OCI-LY3 (cell line): ENCODE data around the gene ARL17A.
"Not testable (repeated sequence)": the region's sequence is repeated elsewhere in the genome, so short reads cannot be mapped to it uniquely, and the experiment has no call there.

Experiments
- H2AFZ ChIP-seq: fragments of 200-600, 300-600 bp; shearing (Covaris generic); 2 replicates; pipeline ENCODE4 v1.6.0; 2014; ENCODE audit warnings: antibody characterized with exemption, low read depth, low read length
- H3K27ac ChIP-seq: fragments of 200-600, 300-600 bp; sonication (generic); 2 replicates; pipeline ENCODE4 v1.5.1; 2014; ENCODE audit warnings: mild to moderate bottlenecking, low read length, moderate library complexity, mixed read lengths
- H3K27me3 ChIP-seq: fragments of 200-600, 300-600 bp; sonication (generic); 2 replicates; pipeline ENCODE4 v1.6.1; 2014; ENCODE audit warnings: low read depth, low read length, mixed read lengths
- H3K36me3 ChIP-seq: fragments of 200-600, 300-600 bp; sonication (generic); replicated peaks from 2 replicates; pipeline ENCODE3; 2014; ENCODE audit warnings: low read depth, low read length, mixed read lengths
- H3K4me1 ChIP-seq: fragments of 300-600, 200-600 bp; sonication (generic); 2 replicates; pipeline ENCODE4 v1.6.1; 2014; ENCODE audit warnings: low read length, mixed read lengths
- H3K4me2 ChIP-seq: fragments of 200-600, 300-600 bp; sonication (generic); 2 replicates; pipeline ENCODE4 v1.6.1; 2014; ENCODE audit warnings: low read length, mixed read lengths
- H3K4me3 ChIP-seq: fragments of 300-600, 200-600 bp; sonication (generic); 2 replicates; pipeline ENCODE4 v1.5.1; 2014; ENCODE audit warnings: antibody characterized with exemption, mild to moderate bottlenecking, low read length, moderate library complexity
- H3K79me2 ChIP-seq: fragments of 300-600, 200-600 bp; shearing (Covaris generic); 2 replicates; pipeline ENCODE4 v1.6.1; 2014; ENCODE audit warnings: mild to moderate bottlenecking, low read length, mixed read lengths
- H3K9ac ChIP-seq: fragments of 300-600, 200-600 bp; shearing (Covaris generic); 2 replicates; pipeline ENCODE4 v1.6.0; 2014; ENCODE audit warnings: mild to moderate bottlenecking, low read length, moderate library complexity
- H3K9me3 ChIP-seq: fragments of 200-600, 300-600 bp; shearing (Covaris generic); 2 replicates; pipeline ENCODE4 v1.6.1; 2014; ENCODE audit warnings: low read length, mixed read lengths; ENCODE audit not compliant: insufficient read depth
- H4K20me1 ChIP-seq: fragments of 200-600, 300-600 bp; sonication (generic); 2 replicates; pipeline ENCODE4 v1.6.1; 2016; ENCODE audit warnings: low read length, mixed read lengths; ENCODE audit not compliant: insufficient read depth

Gene ARL17A

DNA sequence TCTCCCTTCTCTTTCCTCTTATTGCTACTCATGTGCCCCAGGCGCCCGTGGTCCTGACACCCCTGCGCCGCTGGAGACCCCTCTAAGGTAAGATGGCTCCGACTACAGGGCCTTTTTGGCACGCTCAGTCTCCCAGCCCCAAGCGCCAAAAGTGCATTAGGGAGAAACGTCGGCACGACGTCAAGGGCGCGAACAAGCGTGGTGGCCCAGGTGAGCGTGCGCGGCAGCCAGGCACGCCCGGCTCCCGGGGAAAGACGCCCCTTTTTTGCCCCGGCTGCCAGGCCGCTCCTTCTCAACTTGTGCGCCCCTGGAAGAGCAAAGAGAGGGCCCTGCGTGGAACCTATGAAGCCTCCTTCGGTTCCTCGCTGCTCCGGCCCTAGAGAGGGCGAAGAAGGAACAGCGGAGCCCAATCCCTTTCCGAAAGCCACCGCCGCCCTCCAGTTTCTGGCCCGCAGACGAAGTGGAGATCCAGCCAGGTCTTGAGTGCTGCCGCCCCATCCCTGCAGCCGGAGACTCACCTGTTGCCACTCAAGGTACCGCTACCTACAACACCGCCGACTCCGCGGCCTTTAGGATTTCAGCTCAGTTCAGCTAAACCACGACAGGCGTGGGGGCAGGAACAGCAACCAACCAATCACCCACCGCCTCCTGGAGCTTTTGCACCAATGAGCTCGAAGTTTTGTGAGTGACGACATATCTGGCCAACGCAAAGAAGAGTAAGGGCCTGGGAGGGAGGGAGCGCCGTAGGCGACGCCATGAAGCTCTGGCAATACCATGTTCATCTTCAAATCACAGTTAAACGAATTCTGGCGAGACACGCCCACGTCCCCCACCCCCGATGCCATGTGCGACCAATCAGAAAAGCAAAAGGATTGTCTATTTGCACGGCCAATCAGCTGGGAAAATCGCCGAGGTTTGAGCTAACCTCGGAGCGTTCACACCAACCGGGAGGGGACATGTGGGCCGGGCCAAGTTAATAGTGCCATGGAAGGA is at the start of gene ARL17A:
Gene ARL17A, minus strand, starts transcription at position 609 of the 993 bp plus-strand sequence. CDS start 3,369 bp downstream, outside the sequence.
- not testable (repeated sequence) for H4K20me1 ChIP-seq, H3K9me3 ChIP-seq, H3K79me2 ChIP-seq, H3K36me3 ChIP-seq, H3K27me3 ChIP-seq, H3K4me1 ChIP-seq, H2AFZ ChIP-seq
- Histone ChIP-seq H3K4me2 (peak within 1 kb of the TSS; percentile 57), H3K4me3 (peak within 1 kb of the TSS; percentile 51), H3K9ac (peak within 1 kb of the TSS; percentile 33; the same call in 1 of the 2 replicates), H3K27ac (peak within 1 kb of the TSS; percentile 60)

DNA sequence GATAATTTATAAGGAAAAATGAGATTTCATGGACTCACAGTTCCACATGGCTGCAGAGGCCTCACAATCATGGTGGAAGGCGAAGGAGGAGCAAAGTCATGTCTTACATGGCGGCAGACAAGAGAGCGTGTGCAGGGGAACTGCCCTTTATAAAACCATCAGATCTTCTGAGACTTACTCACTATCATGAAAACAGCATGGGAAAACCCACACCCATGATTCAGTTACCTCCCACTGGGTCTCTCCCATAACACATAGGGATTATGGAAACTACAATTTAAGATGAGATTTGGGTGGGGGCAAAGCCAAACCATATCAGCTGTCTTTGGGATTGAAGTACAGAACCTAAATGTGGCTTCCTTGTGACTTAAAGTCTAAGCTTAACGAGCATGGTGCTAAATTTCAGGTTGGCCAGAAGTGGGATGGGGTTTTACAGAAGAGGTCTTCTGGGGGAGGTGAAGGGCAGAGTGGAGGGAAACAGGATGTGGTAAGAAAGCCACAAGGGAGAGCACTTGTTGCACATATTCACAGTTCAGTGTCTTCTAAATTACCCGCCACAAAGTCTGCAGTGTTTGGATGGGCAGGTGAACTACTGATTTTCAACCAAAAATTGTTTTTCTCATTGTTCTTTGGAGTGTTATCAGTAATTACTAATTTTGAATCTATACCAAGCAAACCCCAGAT is 49.4 kb upstream of the ARL17A start:
- not testable (repeated sequence) for H3K27me3 ChIP-seq, H3K36me3 ChIP-seq, H3K79me2 ChIP-seq, H3K4me2 ChIP-seq, H2AFZ ChIP-seq, H4K20me1 ChIP-seq, H3K9ac ChIP-seq, H3K27ac ChIP-seq, H3K4me3 ChIP-seq, H3K4me1 ChIP-seq, H3K9me3 ChIP-seq

DNA sequence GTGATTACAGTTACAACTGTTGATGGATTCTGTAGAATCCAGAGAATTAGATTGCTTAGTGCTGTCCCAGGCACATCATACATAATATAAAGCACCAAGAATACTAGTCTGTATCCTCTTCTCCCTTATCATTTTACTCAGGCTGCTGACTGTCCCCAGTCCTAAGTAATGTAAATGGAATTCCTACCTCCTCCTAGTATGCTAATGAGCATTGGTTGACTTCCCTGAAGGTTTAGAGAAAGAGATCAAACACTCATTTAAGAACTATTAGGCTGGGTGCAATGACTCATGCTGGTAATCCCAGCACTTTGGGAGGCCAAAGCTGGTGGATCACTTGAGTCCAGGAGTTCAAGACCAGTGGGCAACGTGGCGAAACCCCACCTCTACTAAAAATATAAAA is 48.0 kb upstream of the ARL17A start:
- H3K4me1 ChIP-seq, H4K20me1 ChIP-seq, H3K79me2 ChIP-seq, H3K4me2 ChIP-seq, H3K27me3 ChIP-seq, H3K9ac ChIP-seq, H3K4me3 ChIP-seq, H3K27ac ChIP-seq, H3K9me3 ChIP-seq, H2AFZ ChIP-seq, H3K36me3 ChIP-seq: not testable (repeated sequence)

DNA sequence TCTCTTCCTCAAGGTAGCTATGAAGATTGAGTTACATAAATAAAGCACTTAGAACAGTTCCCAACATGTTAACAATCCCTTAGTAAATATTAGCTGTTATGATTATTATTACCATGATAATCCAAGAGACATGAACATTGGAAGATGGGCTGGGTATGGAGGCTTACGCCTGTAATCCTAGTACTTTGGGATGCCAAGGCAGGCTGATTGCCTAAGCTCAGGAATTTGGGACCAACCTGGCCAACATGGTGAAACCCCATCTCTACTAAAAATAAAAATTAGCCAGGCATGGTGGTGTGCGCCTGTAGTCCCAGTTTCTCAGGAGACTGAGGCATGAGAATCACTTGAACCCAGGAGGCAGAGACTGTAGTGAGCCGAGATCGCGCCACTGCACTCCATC is 45.2 kb upstream of the ARL17A start:
- not testable (repeated sequence) for H2AFZ ChIP-seq, H3K79me2 ChIP-seq, H3K27me3 ChIP-seq, H3K4me1 ChIP-seq, H3K9ac ChIP-seq, H3K4me3 ChIP-seq, H4K20me1 ChIP-seq, H3K9me3 ChIP-seq, H3K36me3 ChIP-seq, H3K27ac ChIP-seq, H3K4me2 ChIP-seq

DNA sequence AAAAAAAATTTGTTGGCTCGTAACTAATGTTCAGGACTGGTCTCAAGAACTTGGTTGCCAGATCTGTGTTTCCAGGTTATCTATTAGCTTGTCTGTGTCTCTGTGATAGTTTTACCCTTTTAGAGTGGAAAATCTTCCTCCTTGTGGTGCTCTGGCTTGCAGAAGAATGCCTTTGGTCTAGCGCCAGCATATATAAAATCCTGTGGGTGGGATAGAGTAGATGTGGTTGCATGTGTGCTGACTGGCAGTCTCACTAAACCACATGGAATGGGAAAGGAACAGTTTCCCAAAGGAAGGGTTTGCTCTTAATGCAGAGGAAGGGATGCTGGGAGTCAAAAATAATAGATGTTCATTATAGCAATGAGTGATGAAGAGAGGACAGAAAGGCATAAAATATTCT is 44.3 kb upstream of the ARL17A start:
- not testable (repeated sequence) for H2AFZ ChIP-seq, H3K79me2 ChIP-seq, H3K9me3 ChIP-seq, H3K27me3 ChIP-seq, H4K20me1 ChIP-seq, H3K9ac ChIP-seq, H3K4me3 ChIP-seq, H3K4me1 ChIP-seq, H3K4me2 ChIP-seq, H3K36me3 ChIP-seq, H3K27ac ChIP-seq

DNA sequence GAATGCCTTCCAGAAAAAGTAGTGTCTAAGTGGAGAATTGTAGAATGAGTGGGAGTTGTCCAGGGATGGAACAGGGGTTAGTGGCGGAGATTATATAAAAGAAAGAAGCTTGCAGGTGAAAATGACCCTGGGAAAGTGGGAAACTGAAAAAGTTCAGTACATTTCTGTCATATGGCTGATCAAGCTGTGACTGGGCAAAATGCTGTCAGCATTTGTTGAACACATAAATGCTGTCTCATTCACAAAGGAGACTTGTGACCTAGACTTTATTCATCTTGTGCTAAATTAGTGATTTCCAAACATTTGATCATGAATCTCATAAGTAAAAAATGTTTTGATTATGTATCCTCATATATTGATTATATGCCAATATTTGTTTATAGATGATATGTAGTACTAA is 39.5 kb upstream of the ARL17A start:
- not testable (repeated sequence) for H3K9me3 ChIP-seq, H3K4me2 ChIP-seq, H3K79me2 ChIP-seq, H3K36me3 ChIP-seq, H3K27ac ChIP-seq, H3K4me3 ChIP-seq, H3K4me1 ChIP-seq, H2AFZ ChIP-seq, H3K27me3 ChIP-seq, H3K9ac ChIP-seq, H4K20me1 ChIP-seq

DNA sequence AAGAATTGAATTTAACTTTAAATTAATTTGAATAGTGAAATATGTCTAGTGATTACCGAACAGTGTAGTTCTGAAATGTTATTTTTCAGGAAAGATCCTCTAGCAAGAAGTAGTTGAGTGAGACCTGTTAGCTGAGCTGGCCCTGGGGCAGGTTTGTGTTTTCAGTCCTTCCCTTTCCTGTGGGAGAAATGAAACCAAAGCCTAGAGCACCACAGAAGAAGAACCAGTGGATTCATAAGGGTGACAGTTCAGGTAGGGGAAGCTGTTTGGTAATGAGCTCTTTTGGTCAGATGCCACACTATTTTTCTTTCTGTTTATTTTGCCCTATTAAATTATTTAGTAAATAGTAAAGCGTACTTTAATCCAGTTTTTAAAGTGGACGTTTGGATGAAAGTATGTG is 37.6 kb upstream of the ARL17A start:
- not testable (repeated sequence) for H2AFZ ChIP-seq, H3K4me2 ChIP-seq, H3K4me1 ChIP-seq, H3K9ac ChIP-seq, H3K27ac ChIP-seq, H3K9me3 ChIP-seq, H3K27me3 ChIP-seq, H4K20me1 ChIP-seq, H3K4me3 ChIP-seq, H3K36me3 ChIP-seq, H3K79me2 ChIP-seq

DNA sequence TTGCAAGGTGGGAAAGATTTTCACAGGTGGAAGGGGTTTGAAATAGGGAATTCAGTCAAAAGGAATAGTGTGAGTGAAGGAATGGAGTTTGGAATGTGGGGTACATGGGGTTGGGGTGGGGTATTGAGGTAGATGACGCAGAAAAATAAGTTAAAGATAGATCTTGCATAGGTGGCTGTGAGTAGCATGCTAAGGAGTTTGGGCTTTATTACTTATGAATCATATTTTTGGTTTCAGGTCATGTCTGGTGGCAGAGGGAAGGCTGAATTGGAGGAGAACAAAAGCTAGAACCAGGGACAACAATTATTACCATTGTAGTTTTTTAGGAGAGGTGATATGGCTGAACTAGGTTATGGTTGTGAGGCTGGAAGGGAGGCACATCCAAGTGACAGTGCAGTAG is 34.4 kb upstream of the ARL17A start:
- H3K4me1 ChIP-seq, H4K20me1 ChIP-seq, H3K9me3 ChIP-seq, H3K4me2 ChIP-seq, H3K36me3 ChIP-seq, H2AFZ ChIP-seq, H3K27me3 ChIP-seq, H3K79me2 ChIP-seq, H3K4me3 ChIP-seq, H3K9ac ChIP-seq, H3K27ac ChIP-seq: not testable (repeated sequence)

DNA sequence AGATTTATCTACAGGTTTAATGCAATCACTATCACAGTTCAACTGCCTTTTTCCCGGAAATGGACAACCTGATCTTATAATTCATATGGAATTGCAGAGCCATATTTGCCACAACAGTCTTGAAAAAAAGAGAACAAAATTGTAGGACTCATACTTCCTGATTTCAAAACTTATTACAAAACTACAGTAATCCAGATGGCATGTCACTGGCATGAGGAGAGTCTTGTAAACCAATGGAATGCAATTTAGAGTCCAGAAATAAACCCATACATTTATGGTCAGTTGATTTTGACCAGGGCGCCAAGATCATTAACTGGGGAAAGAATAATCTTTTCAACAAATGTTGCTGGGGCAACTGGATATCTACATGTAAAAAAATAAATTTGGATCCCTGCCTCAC is 31.8 kb upstream of the ARL17A start:
- H2AFZ ChIP-seq, H3K9ac ChIP-seq, H3K36me3 ChIP-seq, H3K79me2 ChIP-seq, H4K20me1 ChIP-seq, H3K9me3 ChIP-seq, H3K4me3 ChIP-seq, H3K4me1 ChIP-seq, H3K27me3 ChIP-seq, H3K27ac ChIP-seq, H3K4me2 ChIP-seq: not testable (repeated sequence)
